HG03520 (cell line): ENCODE data around the gene HOXD8.

Source experiments
- ATAC-seq: cut with Tn5 transposase; IDR thresholded peaks from one replicate; pipeline ENCODE4 v1.9.1; 2021; ENCODE audit warnings: mild to moderate bottlenecking, moderate library complexity; ENCODE audit not compliant: unreplicated experiment

Gene HOXD8

DNA sequence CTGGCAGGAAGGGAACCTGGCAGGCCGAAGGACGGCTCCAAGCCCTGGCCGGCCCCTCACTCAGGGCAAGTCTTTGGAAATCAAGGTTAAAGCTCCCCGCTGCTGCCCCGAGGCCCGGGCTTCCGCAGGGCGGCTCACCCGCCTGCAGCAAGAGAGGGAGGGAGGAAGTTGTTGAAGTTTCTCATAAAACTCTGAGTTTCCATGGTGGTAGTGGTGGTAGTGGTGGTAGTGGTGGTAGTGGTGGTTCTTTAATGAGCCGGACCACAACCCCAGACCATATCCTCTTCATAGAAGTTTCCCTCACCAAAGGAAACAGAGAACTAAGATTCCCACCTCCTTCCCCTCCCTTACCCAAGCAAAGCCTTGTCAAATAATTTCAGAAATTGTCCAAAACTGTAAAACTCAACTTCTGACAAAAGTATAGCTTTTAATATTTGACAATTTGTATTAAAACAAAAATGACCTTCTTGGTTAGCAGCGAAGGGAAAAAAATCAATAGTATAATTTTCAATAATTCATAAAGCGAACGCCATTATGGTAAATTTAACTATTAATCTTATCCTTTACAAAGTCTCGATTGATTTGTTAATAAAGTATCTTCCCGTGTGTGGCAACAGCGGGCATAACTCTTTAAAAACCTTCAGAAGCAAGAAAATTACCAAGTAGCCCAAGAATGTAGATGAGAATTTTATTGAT is 14.4 kb upstream of the HOXD8 start:
- no peak for ATAC-seq

DNA sequence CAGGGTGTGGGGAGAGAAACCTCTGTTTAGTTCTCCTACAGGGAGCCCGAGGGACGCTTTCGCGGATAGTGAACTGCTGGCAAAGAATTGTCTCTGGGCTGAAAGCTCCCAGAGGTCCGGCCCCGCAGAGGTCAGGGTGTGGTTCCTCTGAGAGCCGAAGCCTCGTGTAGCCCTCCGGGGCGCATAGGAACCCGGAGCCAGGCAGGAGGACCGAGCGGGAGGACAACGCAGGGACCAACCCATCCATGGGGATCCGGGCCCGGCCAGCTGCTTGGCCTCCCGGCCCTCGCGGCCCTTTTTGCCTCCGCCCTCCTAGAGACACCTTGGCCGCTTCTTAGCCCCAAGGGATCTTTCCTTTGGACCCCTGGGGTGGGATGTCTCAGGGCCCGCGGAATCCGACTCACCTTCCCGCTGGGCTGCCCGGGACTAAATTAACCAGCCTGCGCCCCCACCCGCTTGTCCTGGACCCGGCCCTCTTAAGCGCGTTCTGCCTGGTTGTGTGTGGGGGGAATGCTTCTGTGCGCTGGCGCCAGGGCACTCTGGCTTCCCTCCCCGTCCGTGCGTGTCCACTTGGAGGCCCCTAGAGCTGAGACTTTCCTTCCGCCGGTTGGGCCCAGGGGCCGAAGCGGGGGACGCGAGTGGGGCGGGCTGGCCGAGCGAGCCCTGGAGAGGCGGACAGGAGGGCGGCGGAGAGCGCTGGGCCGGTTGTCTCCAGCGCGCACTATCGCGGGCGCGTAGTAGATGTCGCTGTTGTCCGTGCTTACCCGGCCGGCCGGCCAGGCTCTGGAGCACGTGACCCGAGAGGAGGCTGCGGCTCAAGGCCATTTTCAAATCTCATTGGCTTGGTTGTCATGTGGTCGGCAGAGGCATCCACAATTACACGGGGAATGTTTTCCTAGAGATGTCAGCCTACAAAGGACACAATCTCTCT is 13.4 kb upstream of the HOXD8 start, which contains the start of gene HOXD10:
TSS of gene HOXD10 (plus strand) at position 896 of the 931 bp plus-strand sequence. CDS start 56 bp downstream, outside the sequence.
- no peak for ATAC-seq

DNA sequence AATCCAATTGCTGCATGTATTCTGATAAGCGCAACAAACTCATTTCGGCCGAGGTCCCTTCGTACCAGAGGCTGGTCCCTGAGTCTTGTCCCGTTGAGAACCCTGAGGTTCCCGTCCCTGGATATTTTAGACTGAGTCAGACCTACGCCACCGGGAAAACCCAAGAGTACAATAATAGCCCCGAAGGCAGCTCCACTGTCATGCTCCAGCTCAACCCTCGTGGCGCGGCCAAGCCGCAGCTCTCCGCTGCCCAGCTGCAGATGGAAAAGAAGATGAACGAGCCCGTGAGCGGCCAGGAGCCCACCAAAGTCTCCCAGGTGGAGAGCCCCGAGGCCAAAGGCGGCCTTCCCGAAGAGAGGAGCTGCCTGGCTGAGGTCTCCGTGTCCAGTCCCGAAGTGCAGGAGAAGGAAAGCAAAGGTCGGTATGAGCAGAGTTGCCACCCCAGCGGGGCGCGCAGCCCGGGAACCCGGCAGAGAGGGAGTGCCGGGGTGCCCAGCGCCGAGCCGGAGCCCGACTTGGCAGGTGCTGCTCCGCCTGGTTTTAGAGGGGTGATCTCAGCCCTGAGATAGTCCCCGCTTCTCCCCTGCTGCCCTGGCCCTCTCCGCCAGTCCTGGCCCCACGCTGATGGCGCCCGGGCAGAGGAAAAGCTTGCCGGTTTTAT is 12.2 kb upstream of the HOXD8 start:
- no peak for ATAC-seq

DNA sequence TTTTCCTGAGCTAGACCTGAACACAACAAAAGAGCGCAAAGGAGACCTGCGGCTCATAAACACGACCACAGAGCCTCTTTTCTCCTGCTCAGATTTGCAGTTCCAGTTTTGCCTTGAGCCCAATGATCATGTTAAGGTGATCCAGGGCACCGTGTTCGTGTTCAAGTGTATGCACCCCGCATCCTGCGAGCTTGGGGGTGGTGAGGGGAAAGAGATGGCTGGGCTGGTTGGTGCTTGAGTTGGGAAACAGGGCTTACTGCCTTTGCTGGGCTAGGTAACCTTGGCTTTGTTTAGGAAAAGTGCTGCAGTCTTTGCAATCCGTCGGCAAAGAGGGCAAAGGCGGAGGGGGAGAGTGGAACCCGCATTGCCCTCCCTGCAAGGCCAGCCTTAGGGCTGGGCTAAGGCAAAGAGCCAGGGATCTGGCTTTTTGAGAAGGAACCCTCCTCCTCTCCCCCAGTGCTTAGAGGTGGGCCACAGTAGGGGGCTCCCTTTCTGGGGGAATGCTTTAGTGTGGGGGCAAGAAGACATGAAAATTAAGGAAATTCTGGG is 11.6 kb upstream of the HOXD8 start:
- ATAC-seq: no peak

DNA sequence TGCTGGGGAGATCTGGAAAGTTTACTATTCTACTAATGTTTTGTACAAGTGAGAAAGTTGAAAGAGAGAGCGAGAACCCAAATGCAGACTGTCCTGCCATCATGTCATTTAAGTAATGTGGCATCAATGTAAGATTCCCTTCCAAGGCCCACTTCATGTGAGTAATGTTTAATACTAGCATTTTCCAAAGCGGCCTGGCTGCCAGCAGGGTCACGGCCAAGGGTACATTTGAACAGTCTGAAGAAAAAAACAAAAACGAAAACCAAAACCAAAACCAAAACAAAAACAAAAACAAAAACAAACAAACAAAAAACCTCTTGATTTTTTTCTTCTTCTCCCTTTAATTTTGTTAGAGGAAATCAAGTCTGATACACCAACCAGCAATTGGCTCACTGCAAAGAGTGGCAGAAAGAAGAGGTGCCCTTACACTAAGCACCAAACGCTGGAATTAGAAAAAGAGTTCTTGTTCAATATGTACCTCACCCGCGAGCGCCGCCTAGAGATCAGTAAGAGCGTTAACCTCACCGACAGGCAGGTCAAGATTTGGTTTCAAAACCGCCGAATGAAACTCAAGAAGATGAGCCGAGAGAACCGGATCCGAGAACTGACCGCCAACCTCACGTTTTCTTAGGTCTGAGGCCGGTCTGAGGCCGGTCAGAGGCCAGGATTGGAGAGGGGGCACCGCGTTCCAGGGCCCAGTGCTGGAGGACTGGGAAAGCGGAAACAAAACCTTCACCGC is 10.7 kb upstream of the HOXD8 start:
- no peak for ATAC-seq

DNA sequence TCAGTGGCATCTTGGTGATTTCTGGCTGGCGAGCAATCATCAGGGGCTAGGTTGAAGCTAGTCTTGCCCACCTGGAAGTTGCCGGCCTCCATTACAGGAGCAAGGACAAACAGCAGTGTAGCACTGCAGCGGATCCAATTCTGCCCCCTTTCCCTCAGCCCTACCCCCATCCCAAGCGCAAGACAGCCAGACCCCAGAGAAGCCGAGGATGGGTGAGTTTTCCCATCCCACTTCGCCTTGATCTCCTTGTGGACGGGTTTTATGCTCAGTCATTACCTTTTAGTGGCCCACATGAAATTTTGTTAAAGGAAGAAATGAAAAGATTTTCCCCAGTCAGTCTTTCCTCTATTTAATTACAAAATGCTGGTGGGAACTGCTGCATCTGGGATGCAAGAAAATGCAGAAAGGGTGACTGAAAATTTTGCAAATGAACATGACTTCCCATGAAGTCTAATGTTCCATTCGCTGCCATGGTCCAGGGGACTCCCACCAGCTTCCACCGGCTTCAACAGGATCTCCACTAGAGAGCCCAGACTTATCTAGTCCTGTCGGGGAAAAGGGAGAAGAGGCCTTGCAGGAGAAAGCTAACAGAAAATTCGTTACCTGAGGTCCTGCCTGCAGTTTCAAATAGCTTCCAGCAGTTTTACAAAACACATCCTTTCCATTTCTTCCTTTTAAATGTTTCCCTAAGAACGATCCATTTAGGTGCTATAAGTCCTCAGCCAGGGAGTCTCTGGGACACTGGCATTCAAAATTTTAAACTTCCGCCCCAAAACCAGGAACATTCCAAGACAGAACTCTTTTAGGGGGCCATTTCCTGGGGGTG is 8.9 kb upstream of the HOXD8 start:
- no peak for ATAC-seq

DNA sequence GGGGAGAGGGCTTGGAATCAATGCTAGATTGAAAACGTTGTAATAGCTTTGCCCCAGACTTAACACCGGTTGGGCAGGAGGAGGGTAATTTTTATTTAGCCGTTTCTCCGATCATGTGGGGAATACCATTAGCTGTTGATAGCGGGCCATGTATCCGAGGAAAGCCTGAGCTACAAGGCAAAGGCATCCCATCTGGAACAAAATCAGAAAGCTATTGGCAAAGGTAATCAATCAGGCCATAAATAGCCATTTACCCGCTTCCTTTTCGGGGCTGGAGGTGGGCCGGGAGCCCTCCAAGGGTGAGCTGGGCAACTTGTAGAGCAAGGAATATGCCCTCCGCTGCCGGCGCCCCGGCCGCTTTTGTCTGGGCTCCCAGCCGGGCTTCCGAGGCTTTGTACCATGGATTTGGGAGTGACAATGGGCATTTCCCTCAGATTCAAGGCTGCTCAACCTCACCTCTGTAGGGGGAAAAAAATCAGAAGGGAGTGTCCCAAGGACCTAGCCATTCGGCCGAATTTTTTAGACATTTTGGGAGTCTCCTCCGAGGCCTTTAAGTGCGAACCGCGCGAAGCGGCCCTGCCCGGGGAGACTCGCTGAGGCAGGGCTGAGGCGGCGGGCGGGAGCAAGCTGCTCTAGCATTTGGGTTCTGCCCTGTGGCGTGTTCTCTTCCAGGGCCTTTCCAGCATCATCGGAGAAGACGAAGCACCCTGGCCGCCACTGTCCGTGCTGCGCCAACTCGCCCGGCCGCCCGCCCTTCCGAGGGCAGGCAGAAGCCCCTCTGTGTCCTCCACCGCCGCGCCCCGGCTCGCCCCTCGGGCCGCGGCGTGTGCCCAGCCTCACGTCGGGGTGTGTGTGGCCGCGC is 8.1 kb upstream of the HOXD8 start:
- no peak for ATAC-seq

DNA sequence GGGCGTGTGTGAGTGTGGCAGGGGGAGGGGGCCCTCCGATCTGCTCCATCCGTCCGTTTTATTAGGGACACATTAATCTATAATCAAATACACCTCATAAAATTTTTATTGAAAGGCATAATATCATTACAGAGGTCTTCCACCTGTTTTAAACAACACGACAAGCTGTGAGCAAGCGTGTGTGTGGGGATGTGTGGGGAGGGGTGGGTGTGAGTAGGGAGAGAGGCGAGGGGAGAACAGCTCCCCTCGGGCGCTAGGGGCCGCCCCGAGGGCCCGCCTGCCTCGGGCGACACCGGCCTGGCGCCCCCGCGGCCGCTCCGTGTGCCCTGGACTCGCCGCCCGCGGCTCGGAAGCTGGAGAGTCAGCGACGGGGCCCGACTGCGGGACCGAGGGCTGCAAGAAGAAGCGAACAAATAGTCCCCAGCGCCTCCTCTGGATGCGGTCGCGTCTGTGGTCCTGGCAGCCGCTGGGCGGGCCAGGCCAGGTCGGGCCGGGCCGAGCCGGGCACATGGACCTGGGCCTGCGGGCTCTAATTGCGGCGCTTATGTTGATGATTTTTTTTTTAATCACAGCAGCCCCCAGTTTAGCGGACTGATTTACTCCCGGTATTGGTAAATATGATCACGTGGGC is 7.3 kb upstream of the HOXD8 start:
- ATAC-seq: no peak

DNA sequence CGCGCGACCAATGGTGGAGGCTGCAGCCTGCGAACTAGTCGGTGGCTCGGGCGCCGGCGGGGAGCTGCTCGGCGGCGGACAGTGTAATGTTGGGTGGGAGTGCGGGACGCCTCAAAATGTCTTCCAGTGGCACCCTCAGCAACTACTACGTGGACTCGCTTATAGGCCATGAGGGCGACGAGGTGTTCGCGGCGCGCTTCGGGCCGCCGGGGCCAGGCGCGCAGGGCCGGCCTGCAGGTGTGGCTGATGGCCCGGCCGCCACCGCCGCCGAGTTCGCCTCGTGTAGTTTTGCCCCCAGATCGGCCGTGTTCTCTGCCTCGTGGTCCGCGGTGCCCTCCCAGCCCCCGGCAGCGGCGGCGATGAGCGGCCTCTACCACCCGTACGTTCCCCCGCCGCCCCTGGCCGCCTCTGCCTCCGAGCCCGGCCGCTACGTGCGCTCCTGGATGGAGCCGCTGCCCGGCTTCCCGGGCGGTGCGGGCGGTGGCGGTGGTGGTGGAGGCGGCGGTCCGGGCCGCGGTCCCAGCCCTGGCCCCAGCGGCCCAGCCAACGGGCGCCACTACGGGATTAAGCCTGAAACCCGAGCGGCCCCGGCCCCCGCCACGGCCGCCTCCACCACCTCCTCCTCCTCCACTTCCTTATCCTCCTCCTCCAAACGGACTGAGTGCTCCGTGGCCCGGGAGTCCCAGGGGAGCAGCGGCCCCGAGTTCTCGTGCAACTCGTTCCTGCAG is 6.7 kb upstream of the HOXD8 start, which contains the start of gene HOXD9:
TSS of gene HOXD9 (plus strand) at position 37 of the 728 bp plus-strand sequence. CDS start at position 87, 50 bp downstream.
- ATAC-seq: no peak

DNA sequence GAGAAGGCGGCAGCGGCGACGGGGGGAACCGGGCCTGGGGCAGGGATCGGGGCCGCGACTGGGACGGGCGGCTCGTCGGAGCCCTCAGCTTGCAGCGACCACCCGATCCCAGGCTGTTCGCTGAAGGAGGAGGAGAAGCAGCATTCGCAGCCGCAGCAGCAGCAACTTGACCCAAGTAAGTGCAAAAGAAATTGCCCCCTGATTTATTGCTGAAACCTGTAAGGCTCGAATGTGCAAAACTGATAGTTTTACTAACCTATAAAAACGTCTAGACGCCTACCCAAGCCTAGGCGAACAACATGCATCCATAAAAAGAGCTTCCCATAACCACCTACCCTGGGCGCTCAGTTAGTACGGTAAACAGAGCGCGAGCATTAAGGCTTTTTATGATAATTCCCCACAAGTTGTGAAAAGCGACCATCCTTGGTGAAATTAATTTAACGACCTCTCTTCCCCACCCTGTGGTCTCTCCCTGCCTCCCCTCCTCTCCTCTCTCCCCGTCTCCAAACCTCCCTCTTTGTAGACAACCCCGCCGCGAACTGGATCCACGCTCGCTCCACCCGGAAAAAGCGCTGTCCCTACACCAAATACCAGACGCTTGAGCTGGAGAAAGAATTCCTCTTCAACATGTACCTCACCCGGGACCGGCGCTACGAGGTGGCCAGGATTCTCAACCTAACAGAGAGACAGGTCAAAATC is 5.9 kb upstream of the HOXD8 start:
- no peak for ATAC-seq

DNA sequence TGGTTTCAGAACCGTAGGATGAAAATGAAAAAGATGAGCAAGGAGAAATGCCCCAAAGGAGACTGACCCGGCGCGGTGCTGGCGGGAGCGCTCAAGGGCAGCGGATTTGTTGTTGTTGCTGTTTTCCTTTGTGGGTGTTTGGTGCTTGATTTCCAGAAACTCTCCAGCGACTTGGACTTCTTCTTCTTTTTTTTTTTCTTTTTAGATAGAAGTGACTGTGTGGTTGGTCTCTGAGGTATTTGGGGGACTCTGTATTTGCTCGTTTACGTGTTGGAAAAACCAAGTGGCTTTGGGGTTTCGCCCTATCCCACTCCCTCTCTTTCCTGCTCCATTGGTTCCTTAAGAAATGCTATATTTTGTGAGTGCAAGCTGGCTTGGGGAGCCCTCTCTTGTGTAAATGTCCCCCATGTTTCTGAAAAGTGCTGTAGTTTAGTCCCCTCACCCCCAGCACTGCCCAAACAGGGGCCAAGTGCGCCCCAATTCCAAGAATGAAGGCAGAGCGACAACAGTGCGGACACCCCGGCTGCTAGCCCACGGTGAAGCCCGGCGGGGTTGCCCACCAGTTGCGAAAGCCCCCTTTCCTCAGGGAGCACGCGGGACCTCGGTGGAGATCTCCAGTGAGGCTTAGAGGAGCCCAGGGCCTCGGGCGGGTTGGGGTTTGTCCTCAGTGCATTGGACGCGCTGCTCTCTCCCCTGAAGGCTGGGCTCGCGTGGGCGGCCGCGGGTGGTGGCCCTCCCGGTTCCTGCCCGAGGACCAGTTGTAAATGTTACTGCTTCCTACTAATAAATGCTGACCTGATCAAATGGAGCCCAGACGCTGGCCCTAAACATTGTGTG is 5.2 kb upstream of the HOXD8 start:
- ATAC-seq: no peak

DNA sequence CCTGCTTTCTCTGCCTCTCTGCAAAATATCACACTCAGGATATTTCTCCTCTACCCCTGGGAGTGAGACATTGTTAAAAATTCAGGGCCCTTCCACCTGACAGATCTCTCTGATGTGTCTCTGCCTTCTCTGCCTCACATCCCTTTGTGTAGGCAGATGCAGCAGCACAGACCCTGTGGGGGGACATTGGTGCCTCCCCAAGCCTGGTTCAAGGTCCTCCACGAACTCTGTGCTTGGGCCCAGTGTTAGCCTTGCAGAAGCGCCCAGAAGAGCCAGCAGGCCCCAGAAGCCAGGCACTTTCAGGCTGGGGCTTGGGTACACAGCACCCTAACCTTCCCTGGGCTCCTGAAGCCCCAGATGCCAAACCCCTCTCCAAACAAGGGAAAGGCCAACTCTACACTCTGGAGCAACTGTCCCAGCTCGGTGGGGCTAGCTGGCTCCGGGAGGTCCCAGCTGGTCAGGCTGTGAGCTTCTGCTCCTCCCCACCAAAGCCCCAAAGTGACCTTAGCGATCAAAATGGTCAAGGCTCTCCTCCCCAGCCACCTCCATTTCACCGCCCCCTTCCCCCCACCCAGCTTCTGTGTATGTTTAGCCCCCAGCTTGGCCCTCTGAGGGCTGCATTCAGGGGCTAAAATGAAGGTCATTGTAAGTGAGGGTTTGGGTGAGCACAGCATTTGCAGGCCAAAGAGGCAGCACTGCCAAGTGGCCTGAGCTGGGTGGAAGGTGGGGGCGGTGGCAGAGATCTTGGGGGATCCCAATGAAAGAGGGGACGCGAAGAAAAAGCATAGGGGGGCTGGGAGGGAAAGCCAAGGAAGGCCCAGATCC is 4.3 kb upstream of the HOXD8 start:
- no peak for ATAC-seq

DNA sequence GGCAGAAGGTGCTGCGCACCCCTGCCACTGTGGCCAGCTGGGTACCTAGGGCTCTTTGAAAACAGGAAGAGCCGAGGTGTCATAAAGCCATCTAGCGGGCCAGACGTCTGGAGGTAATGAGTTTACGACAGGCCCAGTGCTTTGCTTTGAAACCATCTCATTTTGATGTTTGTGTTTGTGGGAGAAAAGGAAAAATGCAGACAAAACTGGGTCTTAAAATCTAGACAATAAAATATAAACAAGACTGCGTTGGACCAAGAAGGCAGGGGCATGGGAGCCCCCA is 3.8 kb upstream of the HOXD8 start:
- ATAC-seq: no peak

DNA sequence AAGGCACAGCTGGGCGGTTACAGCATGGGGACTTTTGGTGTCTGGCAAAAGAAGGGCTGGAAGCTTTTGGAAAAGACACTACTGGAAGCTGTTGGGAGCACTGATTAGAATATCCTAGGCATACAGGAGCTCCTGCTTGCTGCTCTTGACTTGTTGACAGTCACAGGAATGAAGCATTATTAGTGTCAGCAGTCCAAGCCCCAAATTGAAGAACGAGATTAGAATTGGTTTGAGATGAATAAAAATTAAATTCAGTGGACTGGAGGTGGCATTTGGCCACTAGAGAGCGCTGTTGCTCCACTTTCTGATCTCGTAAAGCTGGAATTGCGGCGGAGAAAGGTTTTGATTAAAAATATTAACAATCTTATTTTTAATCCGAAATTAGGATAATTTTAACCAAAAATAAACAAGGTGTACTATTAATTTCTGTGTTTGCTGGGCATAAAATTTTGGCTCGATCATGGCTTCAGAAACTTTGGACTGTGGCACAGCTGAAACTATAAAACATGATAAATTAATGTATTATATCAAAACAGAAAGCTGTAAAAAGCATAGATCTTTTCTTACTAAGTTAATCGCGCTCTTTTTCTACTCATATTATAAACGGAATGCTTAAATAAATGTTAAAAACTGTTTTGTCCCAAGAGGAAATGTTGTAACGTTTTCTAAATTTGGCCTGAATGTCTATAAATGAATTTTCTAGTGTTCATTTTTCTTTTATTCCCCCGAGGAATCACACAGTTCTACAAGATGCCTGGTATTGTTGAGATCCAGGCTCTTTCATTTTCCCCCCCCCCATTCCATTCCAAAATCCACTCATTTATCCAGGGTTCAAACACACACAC is 2.4 kb upstream of the HOXD8 start:
- no peak for ATAC-seq

DNA sequence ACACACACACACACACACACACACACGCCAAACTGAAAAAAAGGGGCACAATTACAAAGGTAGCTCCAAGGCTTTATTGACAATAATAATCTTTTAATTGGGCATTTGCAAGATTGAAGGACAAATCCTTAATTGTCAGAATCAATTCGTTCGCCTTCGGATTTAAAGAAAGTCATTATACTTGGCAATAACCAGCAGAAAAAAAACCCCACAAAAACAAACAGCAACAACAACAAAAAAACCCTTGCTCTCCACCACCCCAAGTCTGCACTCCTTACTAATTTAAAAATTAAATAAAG is 1.8 kb upstream of the HOXD8 start:
- ATAC-seq: no peak
